NT2/D1 (cell line): Measurements from ENCODE around the gene GRIN1.

ENCODE experiments used
- SUZ12 ChIP-seq: IDR thresholded peaks from 2 replicates; pipeline ENCODE4 v1.6.1; 2011; ENCODE audit not compliant: insufficient read length, insufficient read depth; ENCODE audit errors: extremely low read depth
- YY1 ChIP-seq: IDR thresholded peaks from 2 replicates; pipeline ENCODE4 v1.6.1; 2011; ENCODE audit not compliant: insufficient read length, insufficient read depth
- ZNF274 ChIP-seq: IDR thresholded peaks from 2 replicates; pipeline ENCODE4 v1.6.1; 2011; ENCODE audit warnings: mild to moderate bottlenecking, low read depth, low read length

- TF ChIP-seq YY1: no peak
- no peak for TF ChIP-seq SUZ12
- TF ChIP-seq ZNF274: no peak
These were observed 26.2 kb upstream of the GRIN1 start for GRCh38 chr9:137112564-137113384.
